NCI-H1694 (cell line): ENCODE results near the gene CCHCR1.

Experiments used
- DNase-seq: peaks from one replicate; lab custom pipeline; 2025; lab: John Stamatoyannopoulos, UW

The CCHCR1 gene

GRCh38 chr6:31098449-31098938 lies 59.1 kb downstream of the CCHCR1 start:
- DNase-seq, result no peak

GRCh38 chr6:31096656-31097055 lies 60.9 kb downstream of the CCHCR1 start:
- no peak for DNase-seq

GRCh38 chr6:31096215-31096614 lies 61.4 kb downstream of the CCHCR1 start:
- no peak for DNase-seq

DNA sequence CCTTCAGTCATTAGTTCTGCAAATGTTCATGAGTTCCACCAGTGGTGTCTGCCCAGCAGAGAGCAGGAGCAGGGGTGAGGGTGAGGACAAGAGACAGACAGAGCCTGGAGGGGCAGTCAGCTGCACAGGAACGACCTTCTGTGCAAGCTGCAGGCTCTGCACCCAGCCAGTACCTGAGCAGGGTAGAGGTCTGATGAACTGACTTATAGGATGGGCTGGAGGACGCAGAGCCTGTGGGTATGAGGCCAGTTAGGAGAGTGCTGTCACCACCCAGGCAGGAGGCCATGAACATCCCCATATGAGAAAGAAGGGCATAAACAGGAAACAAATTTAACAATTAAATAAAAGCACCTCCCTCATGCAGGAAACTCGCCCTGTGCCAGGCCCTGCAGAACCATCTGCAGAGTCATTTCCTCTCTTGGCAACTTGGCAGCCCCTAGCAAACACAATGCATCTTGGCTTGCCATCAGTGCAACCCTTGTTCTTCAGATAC lies 63.2 kb downstream of the CCHCR1 start:
- DNase-seq, result no peak

- no peak for DNase-seq
Observed at GRCh38 chr6:31092769-31093505, 64.7 kb downstream of the CCHCR1 start.
